Mammary epithelial cell (primary cell): ENCODE measurements around the gene PBRM1.

Experiments
- CTCF ChIP-seq, 2 donors: IDR thresholded peaks in 1 of 2; conservative IDR thresholded peaks in 1 of 2; 2 replicates each; pipeline ENCODE4 v1.5.1; 2011 to 2012; ENCODE audit warnings: inconsistent platforms in 2 of 2, low read length in 2 of 2, mild to moderate bottlenecking in 2 of 2, control low read depth in 1 of 2, low read depth in 1 of 2; ENCODE audit not compliant: insufficient read depth in 1 of 2; ENCODE audit errors: extremely low read depth in 1 of 2
- EZH2 ChIP-seq: IDR thresholded peaks from 2 replicates; pipeline ENCODE4 v1.6.1; 2012; ENCODE audit warnings: low read length, inconsistent platforms, borderline replicate concordance

GRCh38 chr3:52715714-52716305, 30.1 kb upstream of the PBRM1 start:
- TF ChIP-seq CTCF (conservative IDR thresholded peaks at IDR 0.05 in 1 of 2, IDR thresholded peaks at IDR 0.05 in 1 of 2; ENCODE audit: extremely low read depth in 1 of 2, insufficient read depth in 1 of 2, low read depth in 1 of 2, low read length in 2 of 2): no peak
- TF ChIP-seq EZH2: no peak
